B cell (primary cell): ENCODE data around the gene MAP4K1. TPM values are rescaled to one million over a fixed set of nuclear protein-coding genes. Genes with fewer than 3 reads are reported as not detected.
A peak's percentile ranks its signal among the peaks of the same experiment; 100 is the strongest.
"Not testable (repeated sequence)": the region's sequence is repeated elsewhere in the genome, so short reads cannot be mapped to it uniquely, and the experiment has no call there.

Experiments used
- ATAC-seq: fragments of 200-7000 bp; cut with Tn5 transposase; one replicate; pipeline ENCODE4 v1.10.0; 2021; ENCODE audit warnings: low read depth, mild to moderate bottlenecking, moderate number of reproducible peaks, moderate library complexity
- CTCF ChIA-PET: fragments of 350-600 bp; sonication (Branson Sonifier 250); formaldehyde crosslinking; loops from one replicate; lab custom pipeline; 2021; ENCODE audit warnings: antibody characterized with exemption, inconsistent platforms; lab: Charles Lee
- POLR2A ChIA-PET: fragments of 350-600 bp; sonication (Branson Sonifier 250); formaldehyde crosslinking; loops from one replicate; lab custom pipeline; 2021; ENCODE audit warnings: antibody characterized with exemption; lab: Charles Lee
- DNase-seq: peaks from one replicate; pipeline ENCODE4 v3.0.0; 2013
- H2AFZ ChIP-seq: 2 replicates; pipeline ENCODE4 v1.6.1; 2012; ENCODE audit warnings: mild to moderate bottlenecking, low read depth, low read length; ENCODE audit not compliant: insufficient read depth, poor library complexity, severe bottlenecking
- H3K27ac ChIP-seq, 2 donors: 1 replicate in 1 of 2; 2 replicates in 1 of 2; pipeline ENCODE4 v1.5.1; 2012 to 2013; ENCODE audit warnings: low read length in 2 of 2, mild to moderate bottlenecking in 2 of 2, moderate library complexity in 1 of 2
- H3K27me3 ChIP-seq, 4 experiments: fragments of 200-600 bp in 1 of 4; sonication (generic) in 1 of 4; replicated peaks in 1 of 4; 1 replicate in 2 of 4; 2 replicates in 2 of 4; pipeline versions ENCODE4 v1.6.1 to v1.7.0; 2013 to 2016; ENCODE audit warnings: low read length in 3 of 4, mild to moderate bottlenecking in 2 of 4, mixed read lengths in 1 of 4, moderate library complexity in 1 of 4; ENCODE audit not compliant: insufficient read depth in 4 of 4, control insufficient read depth in 3 of 4; ENCODE audit errors: control extremely low read depth in 1 of 4
- H3K36me3 ChIP-seq, 2 experiments: replicated peaks in 1 of 2; 1 replicate in 1 of 2; 2 replicates in 1 of 2; pipeline versions ENCODE4 v1.6.1 to v1.7.1; 2013; ENCODE audit warnings: low read length in 1 of 2; ENCODE audit not compliant: insufficient read depth in 2 of 2, control insufficient read depth in 1 of 2; ENCODE audit errors: control extremely low read depth in 1 of 2, extremely low read depth in 1 of 2
- H3K4me1 ChIP-seq, 2 donors: fragments of 200-600 bp in 1 of 2; sonication (generic) in 1 of 2; 1 replicate in 1 of 2; 2 replicates in 1 of 2; pipeline versions ENCODE4 v1.5.1 to v1.6.1; 2013 to 2017; ENCODE audit warnings: low read length in 2 of 2; ENCODE audit not compliant: control insufficient read depth in 2 of 2, insufficient read depth in 2 of 2
- H3K4me2 ChIP-seq: replicated peaks from 2 replicates; pipeline ENCODE3; 2012; ENCODE audit warnings: mild to moderate bottlenecking, low read depth, low read length; ENCODE audit not compliant: poor library complexity, severe bottlenecking
- H3K4me3 ChIP-seq, 5 experiments: fragments of 200-600 bp in 1 of 5; sonication (generic) in 1 of 5; 1 replicate in 3 of 5; 2 replicates in 2 of 5; pipeline versions ENCODE4 v1.5.1 to v1.7.0; 2011 to 2016; ENCODE audit warnings: low read length in 4 of 5, mild to moderate bottlenecking in 4 of 5, low read depth in 2 of 5, control low read depth in 1 of 5, moderate library complexity in 1 of 5; ENCODE audit not compliant: insufficient read depth in 1 of 5; ENCODE audit errors: control extremely low read depth in 1 of 5, extremely low read depth in 1 of 5
- H3K79me2 ChIP-seq: fragments of 200-600 bp; sonication (generic); one replicate; pipeline ENCODE4 v1.6.0; 2016; ENCODE audit warnings: low read length; ENCODE audit not compliant: control insufficient read depth, insufficient read depth
- H3K9ac ChIP-seq: fragments of 200-600 bp; sonication (generic); 2 replicates; pipeline ENCODE4 v1.6.1; 2017; ENCODE audit warnings: mild to moderate bottlenecking, low read length, moderate library complexity
- H3K9me3 ChIP-seq, 3 donors: one replicate each; pipeline versions ENCODE4 v1.6.1 to v1.7.1; 2013; ENCODE audit warnings: low read length in 2 of 3; ENCODE audit not compliant: control insufficient read depth in 2 of 3, insufficient read depth in 1 of 3; ENCODE audit errors: control extremely low read depth in 1 of 3
- H4K20me1 ChIP-seq: 2 replicates; pipeline ENCODE4 v1.6.0; 2012; ENCODE audit warnings: mild to moderate bottlenecking, low read length; ENCODE audit not compliant: insufficient read depth, control insufficient read depth, poor library complexity, severe bottlenecking
- H3K27ac Mint-ChIP-seq: one replicate; pipeline ENCODE4 v1.8.0; 2021; ENCODE audit warnings: mixed read lengths
- H3K27me3 Mint-ChIP-seq: one replicate; pipeline ENCODE4 v1.8.0; 2021; ENCODE audit warnings: mixed read lengths
- H3K4me1 Mint-ChIP-seq: one replicate; pipeline ENCODE4 v1.8.0; 2021; ENCODE audit warnings: mixed read lengths
- H3K4me3 Mint-ChIP-seq: one replicate; pipeline ENCODE4 v1.8.0; 2021; ENCODE audit warnings: mixed read lengths
- H3K9me3 Mint-ChIP-seq: one replicate; pipeline ENCODE4 v1.8.0; 2022; ENCODE audit warnings: mixed read lengths; ENCODE audit not compliant: insufficient read depth
- EZH2 ChIP-seq: IDR thresholded peaks from 2 replicates; pipeline ENCODE4 v1.6.1; 2012; ENCODE audit warnings: borderline replicate concordance, low read depth, mild to moderate bottlenecking, moderate library complexity, low read length; ENCODE audit not compliant: insufficient read depth, poor library complexity, severe bottlenecking
- WGBS: methylation state at CpG from one replicate; pipeline ENCODE4 v1.1.5; 2013; ENCODE audit warnings: missing lambda C conversion rate; ENCODE audit not compliant: insufficient coverage; 5-methylcytosine and 5-hydroxymethylcytosine counted together
- intact Hi-C: fragments of 100-400 bp; cut with micrococcal nuclease; formaldehyde crosslinking; loops from one replicate; pipeline ENCODE4 v1.10.0; 2022
- polyA plus RNA-seq: library from polyadenylated mRNA; depleted of rRNA; stranded (reverse); fragments of >200 nt; gene quantifications from 2 replicates; pipeline ENCODE4 v1.2.3, GENCODE V29; 2012
- total RNA-seq, 2 donors: library from RNA; stranded (reverse); fragments of 120-200 nt in 1 of 2; gene quantifications; 1 replicate in 1 of 2; 2 replicates in 1 of 2; pipeline versions ENCODE4 v1.2.3 to v1.2.4, GENCODE V29; 2013 to 2022
- TF ChIP-seq, protein P1 (sequence below): fragments of 200-600 bp; IDR thresholded peaks from one replicate; pipeline ENCODE4 v1.8.0; 2022; ENCODE audit warnings: antibody characterized with exemption, mild to moderate bottlenecking

The MAP4K1 gene
- total and polyA plus RNA-seq, 2 donors (not counting 1 experiment from before 2014, with no cell fraction given) = 291 to 415 TPM

DNA sequence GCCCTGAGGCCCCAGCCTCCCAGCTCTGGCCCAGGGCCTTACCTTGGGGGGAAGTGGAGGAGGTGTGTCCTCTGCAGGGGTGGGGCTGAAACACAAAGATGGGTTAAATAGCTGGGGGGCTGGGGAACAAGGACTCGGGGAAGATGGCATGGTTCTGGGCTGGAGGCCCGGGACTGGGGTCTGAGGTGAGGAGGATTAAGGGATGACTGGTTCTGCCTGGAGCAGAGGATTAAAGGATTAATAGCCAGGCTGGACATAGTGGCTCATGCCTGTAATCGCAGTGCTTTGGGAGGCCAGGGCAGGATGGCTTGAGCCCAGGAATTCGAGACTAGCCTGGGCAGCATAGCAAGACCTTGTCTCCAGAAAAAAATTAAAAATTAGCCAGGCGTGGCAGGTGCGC, 11.6 kb downstream of the MAP4K1 start:
- Histone ChIP-seq H3K36me3 (peaks cover 0 to 63% of the 10 kb centered on the region in 2 experiments), H3K9ac (no peak overlapping the region), H3K4me2 (no peak overlapping the region), H2AFZ (no peak overlapping the region), H3K4me3 (no peak overlapping the region), H3K79me2 (peaks cover 19% of the 10 kb centered on the region), H3K27me3 (no peaks in the 10 kb centered on the region), H3K27ac (no peak overlapping the region), H3K9me3 (no peaks in the 10 kb centered on the region), H3K4me1 (no peaks in the 10 kb centered on the region), H4K20me1 (peaks cover 20% of the 10 kb centered on the region)
- 98% methylated on average over 6 of the region's 6 CpGs for WGBS
- CTCF ChIA-PET = no interaction called here
- Mint-ChIP-seq H3K4me1 (no peaks in the 10 kb centered on the region), H3K9me3 (no peaks in the 10 kb centered on the region), H3K27me3 (no peaks in the 10 kb centered on the region), H3K27ac (peak overlapping the region; percentile 20), H3K4me3 (no peak overlapping the region)
- DNase-seq (no peak), ATAC-seq (no peak)
- intact Hi-C loops = no loop called here
- TF ChIP-seq, protein P1, sequence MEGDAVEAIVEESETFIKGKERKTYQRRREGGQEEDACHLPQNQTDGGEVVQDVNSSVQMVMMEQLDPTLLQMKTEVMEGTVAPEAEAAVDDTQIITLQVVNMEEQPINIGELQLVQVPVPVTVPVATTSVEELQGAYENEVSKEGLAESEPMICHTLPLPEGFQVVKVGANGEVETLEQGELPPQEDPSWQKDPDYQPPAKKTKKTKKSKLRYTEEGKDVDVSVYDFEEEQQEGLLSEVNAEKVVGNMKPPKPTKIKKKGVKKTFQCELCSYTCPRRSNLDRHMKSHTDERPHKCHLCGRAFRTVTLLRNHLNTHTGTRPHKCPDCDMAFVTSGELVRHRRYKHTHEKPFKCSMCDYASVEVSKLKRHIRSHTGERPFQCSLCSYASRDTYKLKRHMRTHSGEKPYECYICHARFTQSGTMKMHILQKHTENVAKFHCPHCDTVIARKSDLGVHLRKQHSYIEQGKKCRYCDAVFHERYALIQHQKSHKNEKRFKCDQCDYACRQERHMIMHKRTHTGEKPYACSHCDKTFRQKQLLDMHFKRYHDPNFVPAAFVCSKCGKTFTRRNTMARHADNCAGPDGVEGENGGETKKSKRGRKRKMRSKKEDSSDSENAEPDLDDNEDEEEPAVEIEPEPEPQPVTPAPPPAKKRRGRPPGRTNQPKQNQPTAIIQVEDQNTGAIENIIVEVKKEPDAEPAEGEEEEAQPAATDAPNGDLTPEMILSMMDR = no peak
- no peak for TF ChIP-seq EZH2
- POLR2A ChIA-PET = interaction anchor here (0.9 kb wide), 1 partner anchor 43 kb away, joined by 5 read pairs; no protein-coding TSS in a partner anchor

DNA sequence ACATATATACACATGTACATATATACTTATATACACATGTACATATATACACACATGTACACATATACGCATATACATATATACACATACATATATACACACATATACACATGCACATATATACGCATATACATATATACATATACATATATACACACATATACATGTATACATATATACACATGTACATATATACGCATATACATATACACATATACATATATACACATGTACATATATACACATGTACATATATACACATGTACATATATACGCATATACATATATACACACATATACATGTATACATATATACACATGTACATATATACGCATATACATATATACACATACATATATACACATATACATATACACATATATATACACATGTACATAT, 14.9 kb downstream of the MAP4K1 start:
- H3K4me1 Mint-ChIP-seq, H3K27ac Mint-ChIP-seq, H3K9ac ChIP-seq, H2AFZ ChIP-seq, H3K79me2 ChIP-seq, H3K9me3 Mint-ChIP-seq, DNase-seq, H3K27ac ChIP-seq, CTCF ChIA-PET, POLR2A ChIA-PET, H3K27me3 ChIP-seq, H3K4me3 ChIP-seq, H3K9me3 ChIP-seq, H3K4me3 Mint-ChIP-seq, H4K20me1 ChIP-seq, ATAC-seq, intact Hi-C loops, H3K4me2 ChIP-seq, H3K4me1 ChIP-seq, H3K27me3 Mint-ChIP-seq: not testable (repeated sequence)
- H3K36me3 ChIP-seq = peaks cover 2 to 51% of the 10 kb centered on the region in 2 experiments
- WGBS = no CpG with 5 or more reads among the region's 5 CpGs
